Stomach (tissue), 4 donors: ENCODE measurements around the gene VPS36.
"Not testable (repeated sequence)": the region's sequence is repeated elsewhere in the genome, so short reads cannot be mapped to it uniquely, and the experiment has no call there.

Experiments
- CTCF ChIP-seq, 7 experiments: fragments of 450-650 bp in 4 of 7; fragments of 200-600 bp in 3 of 7; sonication (generic) in 3 of 7; IDR thresholded peaks; one replicate each; pipeline ENCODE4 v1.5.1; 2016 to 2019; ENCODE audit warnings: antibody characterized with exemption in 7 of 7, control low read depth in 2 of 7, mild to moderate bottlenecking in 1 of 7
- EP300 ChIP-seq: sonication (generic); formaldehyde crosslinking; IDR thresholded peaks from one replicate; pipeline ENCODE4 v1.6.1; 2017; ENCODE audit warnings: antibody characterized with exemption
- POLR2A ChIP-seq, 4 donors: fragments of 450-650 bp; IDR thresholded peaks; one replicate each; pipeline ENCODE4 v1.6.1; 2016; ENCODE audit warnings: antibody characterized with exemption in 4 of 4, control low read depth in 2 of 4, mild to moderate bottlenecking in 1 of 4, moderate library complexity in 1 of 4
- POLR2AphosphoS5 ChIP-seq, 3 donors: sonication (generic); formaldehyde crosslinking; IDR thresholded peaks; one replicate each; pipeline ENCODE4 v1.6.1; 2016; ENCODE audit warnings: antibody characterized with exemption in 3 of 3

- TF ChIP-seq CTCF (IDR thresholded peaks at IDR 0.05); POLR2A (IDR thresholded peaks at IDR 0.05); EP300; POLR2AphosphoS5 (IDR thresholded peaks at IDR 0.05): not testable (repeated sequence)
These were observed 18.1 kb upstream of the VPS36 start for GRCh38 chr13:52468487-52468886.
